C4-2B (cell line): ENCODE results near the gene ZNF212.

ENCODE experiments used
- H3K27ac ChIP-seq: fragments of 450-650 bp; 2 replicates; pipeline ENCODE4 v1.5.1; 2017
- ZFX ChIP-seq: fragments of 450-650 bp; IDR thresholded peaks from 2 replicates; pipeline ENCODE4 v1.6.1; 2017
- TF ChIP-seq, protein P1 (sequence below): fragments of 450-650 bp; conservative IDR thresholded peaks from 2 replicates; pipeline ENCODE4 v1.5.1; 2017; ENCODE audit warnings: mild to moderate bottlenecking

The ZNF212 gene

DNA sequence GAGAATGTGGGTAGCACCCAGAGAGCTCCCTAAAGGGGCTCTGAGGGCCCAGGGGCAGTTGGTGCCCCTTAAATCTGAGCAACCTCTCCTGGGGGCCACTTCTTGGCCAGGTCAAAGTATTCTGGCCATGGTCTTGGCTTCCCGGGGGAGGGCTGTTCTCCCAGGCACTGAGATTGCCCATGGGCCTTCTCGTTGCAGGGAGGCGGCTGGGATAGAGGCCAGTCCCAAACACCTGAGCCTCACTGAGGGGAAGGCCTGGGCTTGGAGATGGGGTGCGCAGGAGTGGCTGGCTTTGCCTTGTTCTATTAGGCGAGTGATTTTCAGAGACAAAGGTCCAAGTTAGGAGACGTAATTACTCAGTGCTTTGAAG is 56.0 kb downstream of the ZNF212 start:
- no peak for TF ChIP-seq ZFX
- TF ChIP-seq, protein P1, sequence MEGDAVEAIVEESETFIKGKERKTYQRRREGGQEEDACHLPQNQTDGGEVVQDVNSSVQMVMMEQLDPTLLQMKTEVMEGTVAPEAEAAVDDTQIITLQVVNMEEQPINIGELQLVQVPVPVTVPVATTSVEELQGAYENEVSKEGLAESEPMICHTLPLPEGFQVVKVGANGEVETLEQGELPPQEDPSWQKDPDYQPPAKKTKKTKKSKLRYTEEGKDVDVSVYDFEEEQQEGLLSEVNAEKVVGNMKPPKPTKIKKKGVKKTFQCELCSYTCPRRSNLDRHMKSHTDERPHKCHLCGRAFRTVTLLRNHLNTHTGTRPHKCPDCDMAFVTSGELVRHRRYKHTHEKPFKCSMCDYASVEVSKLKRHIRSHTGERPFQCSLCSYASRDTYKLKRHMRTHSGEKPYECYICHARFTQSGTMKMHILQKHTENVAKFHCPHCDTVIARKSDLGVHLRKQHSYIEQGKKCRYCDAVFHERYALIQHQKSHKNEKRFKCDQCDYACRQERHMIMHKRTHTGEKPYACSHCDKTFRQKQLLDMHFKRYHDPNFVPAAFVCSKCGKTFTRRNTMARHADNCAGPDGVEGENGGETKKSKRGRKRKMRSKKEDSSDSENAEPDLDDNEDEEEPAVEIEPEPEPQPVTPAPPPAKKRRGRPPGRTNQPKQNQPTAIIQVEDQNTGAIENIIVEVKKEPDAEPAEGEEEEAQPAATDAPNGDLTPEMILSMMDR = no peak
- no peak overlapping the region for H3K27ac ChIP-seq

DNA sequence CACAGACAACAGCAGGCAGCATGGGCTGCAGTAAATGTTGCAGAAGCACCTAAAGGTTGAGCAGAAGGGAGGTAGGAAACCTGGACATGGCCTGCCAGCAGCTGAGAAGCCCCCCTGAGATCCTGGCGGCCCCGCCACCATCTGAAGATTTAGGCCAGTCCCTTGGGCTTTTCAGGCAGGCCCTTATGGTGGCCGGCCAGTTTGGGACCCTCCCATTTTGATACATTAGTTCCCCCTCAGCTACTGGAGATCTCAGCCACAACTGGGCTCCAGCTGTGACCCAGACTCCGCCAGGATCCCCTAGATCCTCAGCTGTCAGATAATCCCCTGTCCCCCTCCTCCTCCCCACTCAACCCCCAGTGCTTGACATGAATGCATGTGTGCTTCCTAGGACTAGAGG is 56.9 kb downstream of the ZNF212 start:
- no peak overlapping the region for H3K27ac ChIP-seq
- TF ChIP-seq, protein P1 = no peak
- TF ChIP-seq ZFX = no peak

DNA sequence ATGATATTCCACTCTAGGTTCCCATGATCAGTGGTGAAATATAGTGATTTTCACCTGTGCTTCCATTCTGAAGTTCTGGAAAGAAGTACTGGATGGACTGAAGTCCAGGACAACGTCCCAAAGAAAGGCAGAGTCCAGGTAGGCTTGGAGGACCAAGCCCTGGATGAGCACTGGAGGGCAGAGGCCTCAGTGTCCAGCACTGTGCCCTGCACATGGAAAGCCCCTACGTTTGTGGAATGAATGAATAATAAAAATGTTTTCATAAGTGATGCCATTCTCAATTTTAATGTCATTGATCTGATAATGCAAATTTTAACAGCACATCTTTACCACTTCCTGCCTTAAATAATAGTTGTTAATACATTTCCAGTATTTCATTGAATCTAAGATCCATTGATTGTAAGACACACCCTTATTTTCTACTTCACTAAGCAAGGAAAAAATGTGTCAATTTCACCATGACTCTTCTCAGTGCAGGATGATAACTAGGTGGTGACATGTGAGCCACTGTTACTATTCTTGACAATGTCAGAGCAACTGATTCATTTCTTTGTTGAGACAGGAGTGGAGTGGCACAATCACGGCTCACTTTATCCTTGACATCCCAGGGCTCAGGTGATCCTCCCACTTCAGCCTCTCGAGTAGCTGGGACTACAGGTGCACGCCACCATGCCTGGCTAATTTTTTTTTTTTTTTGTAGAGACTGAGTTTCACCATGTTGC is 57.7 kb downstream of the ZNF212 start:
- H3K27ac ChIP-seq = no peak overlapping the region
- no peak for TF ChIP-seq ZFX
- TF ChIP-seq, protein P1 = no peak

GRCh38 chr7:149300620-149301285 is 61.3 kb downstream of the ZNF212 start:
- no peak overlapping the region for H3K27ac ChIP-seq
- TF ChIP-seq, protein P1 = no peak
- no peak for TF ChIP-seq ZFX

GRCh38 chr7:149302222-149302621 is 62.8 kb downstream of the ZNF212 start:
- TF ChIP-seq, protein P1 = no peak
- no peak for TF ChIP-seq ZFX
- no peak overlapping the region for H3K27ac ChIP-seq

DNA sequence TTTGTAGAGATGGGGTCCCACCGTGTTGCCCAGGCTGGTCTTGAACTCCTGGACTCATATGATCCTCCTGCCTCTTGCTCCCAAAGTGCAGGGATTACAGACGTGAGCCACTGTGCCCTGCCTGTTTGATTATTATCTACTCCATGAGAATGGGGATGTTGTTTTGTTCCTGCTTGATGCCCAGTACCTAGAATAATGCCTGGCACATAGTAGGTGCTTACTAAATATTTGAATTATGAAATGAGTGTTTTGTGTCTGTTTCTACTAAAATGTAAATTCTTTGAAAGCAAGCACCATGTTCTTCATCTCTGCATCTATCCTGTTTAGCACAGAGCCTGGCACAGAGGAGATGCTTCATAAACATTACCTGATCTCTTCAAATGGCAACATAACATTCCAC is 63.4 kb downstream of the ZNF212 start:
- no peak overlapping the region for H3K27ac ChIP-seq
- TF ChIP-seq, protein P1 = no peak
- no peak for TF ChIP-seq ZFX

DNA sequence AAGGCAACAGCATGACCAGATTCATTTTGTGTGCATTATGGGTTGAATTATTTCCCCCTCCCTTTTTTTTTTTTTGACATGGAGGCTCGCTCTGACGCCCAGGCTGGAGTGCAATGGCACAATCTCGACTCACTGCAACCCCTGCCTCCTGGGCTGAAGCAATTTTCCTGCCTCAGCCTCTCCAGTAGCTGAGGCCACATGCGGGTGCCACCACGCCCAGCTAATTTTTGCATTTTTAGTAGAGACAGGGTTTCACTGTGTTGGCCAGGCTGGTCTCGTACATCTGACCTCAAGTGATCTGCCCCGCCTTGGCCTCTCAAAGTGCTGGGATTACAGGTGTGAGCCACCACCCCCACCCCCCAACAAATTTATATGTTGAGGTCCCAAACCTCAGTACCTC is 64.6 kb downstream of the ZNF212 start:
- TF ChIP-seq, protein P1 = no peak
- TF ChIP-seq ZFX = no peak
- no peak overlapping the region for H3K27ac ChIP-seq
